K562 (cell line): ENCODE measurements around the gene HACD1. TPM values are rescaled to one million over a fixed set of nuclear protein-coding genes. Genes with fewer than 3 reads are reported as not detected.

Experiments used
- CBFA2T2 ChIP-seq: fragments of 450-650 bp; conservative IDR thresholded peaks from 2 replicates; pipeline ENCODE4 v1.6.1; 2017; ENCODE audit warnings: mild to moderate bottlenecking
- FOXK2 ChIP-seq, 2 experiments: fragments of 450-650 bp; IDR thresholded peaks in 1 of 2; conservative IDR thresholded peaks in 1 of 2; 2 replicates each; pipeline ENCODE4 v1.6.1; 2016; ENCODE audit warnings: low read depth in 2 of 2, mild to moderate bottlenecking in 1 of 2
- JUND ChIP-seq, 2 experiments: IDR thresholded peaks; 2 replicates in 1 of 2; 3 replicates in 1 of 2; pipeline ENCODE4 v1.6.1; 2011; ENCODE audit warnings: borderline replicate concordance in 2 of 2, low read depth in 2 of 2, low read length in 2 of 2, improper control_type of control experiment in 1 of 2, missing biosample characterization in 1 of 2, missing genetic modification characterization in 1 of 2, missing genetic modification reagents in 1 of 2
- KDM2B ChIP-seq: fragments of 250-450 bp; sonication (Bioruptor Pico); IDR thresholded peaks from 2 replicates; pipeline ENCODE4 v1.8.0; 2021; ENCODE audit warnings: mild to moderate bottlenecking, moderate library complexity
- KLF6 ChIP-seq: fragments of 250-450 bp; sonication (Bioruptor Pico); IDR thresholded peaks from 2 replicates; pipeline ENCODE4 v1.4.0; 2020; ENCODE audit warnings: mild to moderate bottlenecking, moderate library complexity, borderline replicate concordance
- NFATC3 ChIP-seq: fragments of 450-650 bp; IDR thresholded peaks from 2 replicates; pipeline ENCODE4 v1.6.1; 2017; ENCODE audit warnings: mild to moderate bottlenecking
- PML ChIP-seq: IDR thresholded peaks from 2 replicates; pipeline ENCODE4 v1.6.1; 2012; ENCODE audit warnings: low read length, inconsistent platforms
- POLR2A ChIP-seq: fragments of 450-650 bp; conservative IDR thresholded peaks from 2 replicates; pipeline ENCODE4 v1.6.1; 2016
- SLC30A9 ChIP-seq: fragments of 250-450 bp; sonication (Bioruptor Pico); IDR thresholded peaks from 2 replicates; pipeline ENCODE4 v1.8.0; 2022; ENCODE audit warnings: mild to moderate bottlenecking, moderate library complexity
- TAF7 ChIP-seq: fragments of 450-650 bp; IDR thresholded peaks from 2 replicates; pipeline ENCODE4 v1.6.1; 2016; ENCODE audit warnings: missing genetic modification characterization, missing compliant biosample characterization
- ZNF143 ChIP-seq: sonication (generic); formaldehyde crosslinking; IDR thresholded peaks from 2 replicates; pipeline ENCODE4 v1.9.0; 2022; ENCODE audit warnings: mild to moderate bottlenecking, missing genetic modification reagents
- polyA plus RNA-seq, 8 experiments: library from polyadenylated mRNA; depleted of rRNA in 4 of 8; stranded (reverse) in 5 of 8; unstranded in 3 of 8; fragments of >200 nt; fragmentation: Nextera tagmentation in 2 of 8; fragmentation: Illumina TruSeq in 1 of 8; extraction: Ambion mirVana in 2 of 8; extraction: Trizol in 1 of 8; gene quantifications; 2 replicates each; pipeline versions ENCODE4 v1.2.1 to v1.2.3, GENCODE V29; 2011 to 2014; ENCODE audit warnings: inconsistent platforms in 1 of 8, missing spikeins in 1 of 8
- total RNA-seq, 7 experiments: library from RNA; depleted of rRNA in 6 of 7; stranded (reverse); fragments of >200 nt in 6 of 7; fragmentation: Illumina TruSeq in 2 of 7; extraction: Trizol in 2 of 7; gene quantifications; 2 replicates each; pipeline versions ENCODE4 v1.2.1 to v1.2.3, GENCODE V29; 2011 to 2021; ENCODE audit warnings: low replicate concordance in 1 of 7
- TF ChIP-seq, protein P1 (sequence below): sonication (generic); formaldehyde crosslinking; IDR thresholded peaks from 2 replicates; pipeline ENCODE4 v1.8.0; 2022; ENCODE audit warnings: mild to moderate bottlenecking, missing genetic modification reagents
- TF ChIP-seq, protein P2 (sequence below): sonication (generic); formaldehyde crosslinking; IDR thresholded peaks from 2 replicates; pipeline ENCODE4 v1.8.1; 2022; ENCODE audit warnings: missing genetic modification reagents
- TF ChIP-seq, protein P3 (sequence below): fragments of 450-650 bp; IDR thresholded peaks from 2 replicates; pipeline ENCODE4 v1.6.1; 2016; ENCODE audit warnings: low read depth

The HACD1 gene
- total and polyA plus RNA-seq, 9 of the 15 experiments (the other 6 are each of a cell fraction or from before 2014, with no cell fraction given), result 0.99 to 4.5 (median 2.4) TPM

DNA sequence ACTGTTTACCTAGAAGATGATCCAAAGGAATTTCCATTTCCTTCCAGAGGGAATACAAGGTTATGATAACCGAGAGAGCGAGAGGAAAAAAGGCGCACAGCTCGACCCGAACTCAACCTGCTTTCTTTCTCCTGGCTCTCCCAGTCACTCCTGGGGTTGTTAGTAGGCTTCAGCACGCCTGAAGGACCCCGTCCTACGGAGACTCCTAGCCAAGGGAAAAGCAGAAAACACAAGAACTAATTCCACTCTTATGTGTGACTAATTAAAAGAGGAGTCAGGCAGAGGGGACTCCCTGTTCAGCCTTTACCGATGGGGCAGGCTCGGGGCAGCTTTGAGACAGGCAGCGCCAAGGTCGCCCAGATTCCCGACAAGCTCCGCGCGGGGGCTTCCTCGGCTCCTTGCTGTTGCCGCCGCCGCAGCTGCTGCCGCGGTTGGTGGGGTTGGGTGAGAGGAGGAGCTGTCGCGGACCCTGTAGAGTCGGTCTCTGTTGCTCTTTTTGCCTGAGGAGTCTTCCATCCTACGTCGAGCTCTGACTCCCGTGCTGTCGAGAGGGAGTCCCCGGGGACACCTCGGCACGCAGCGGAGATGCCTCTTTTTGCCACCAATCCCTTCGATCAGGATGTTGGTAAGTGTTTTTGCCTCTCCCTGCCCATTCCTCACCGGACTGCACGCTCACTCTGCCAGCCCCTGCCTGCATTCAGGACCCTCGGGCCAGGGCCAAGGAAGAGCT, 26.7 kb upstream of the HACD1 start, which contains the start of gene STAM (continued):
- TF ChIP-seq, protein P1, sequence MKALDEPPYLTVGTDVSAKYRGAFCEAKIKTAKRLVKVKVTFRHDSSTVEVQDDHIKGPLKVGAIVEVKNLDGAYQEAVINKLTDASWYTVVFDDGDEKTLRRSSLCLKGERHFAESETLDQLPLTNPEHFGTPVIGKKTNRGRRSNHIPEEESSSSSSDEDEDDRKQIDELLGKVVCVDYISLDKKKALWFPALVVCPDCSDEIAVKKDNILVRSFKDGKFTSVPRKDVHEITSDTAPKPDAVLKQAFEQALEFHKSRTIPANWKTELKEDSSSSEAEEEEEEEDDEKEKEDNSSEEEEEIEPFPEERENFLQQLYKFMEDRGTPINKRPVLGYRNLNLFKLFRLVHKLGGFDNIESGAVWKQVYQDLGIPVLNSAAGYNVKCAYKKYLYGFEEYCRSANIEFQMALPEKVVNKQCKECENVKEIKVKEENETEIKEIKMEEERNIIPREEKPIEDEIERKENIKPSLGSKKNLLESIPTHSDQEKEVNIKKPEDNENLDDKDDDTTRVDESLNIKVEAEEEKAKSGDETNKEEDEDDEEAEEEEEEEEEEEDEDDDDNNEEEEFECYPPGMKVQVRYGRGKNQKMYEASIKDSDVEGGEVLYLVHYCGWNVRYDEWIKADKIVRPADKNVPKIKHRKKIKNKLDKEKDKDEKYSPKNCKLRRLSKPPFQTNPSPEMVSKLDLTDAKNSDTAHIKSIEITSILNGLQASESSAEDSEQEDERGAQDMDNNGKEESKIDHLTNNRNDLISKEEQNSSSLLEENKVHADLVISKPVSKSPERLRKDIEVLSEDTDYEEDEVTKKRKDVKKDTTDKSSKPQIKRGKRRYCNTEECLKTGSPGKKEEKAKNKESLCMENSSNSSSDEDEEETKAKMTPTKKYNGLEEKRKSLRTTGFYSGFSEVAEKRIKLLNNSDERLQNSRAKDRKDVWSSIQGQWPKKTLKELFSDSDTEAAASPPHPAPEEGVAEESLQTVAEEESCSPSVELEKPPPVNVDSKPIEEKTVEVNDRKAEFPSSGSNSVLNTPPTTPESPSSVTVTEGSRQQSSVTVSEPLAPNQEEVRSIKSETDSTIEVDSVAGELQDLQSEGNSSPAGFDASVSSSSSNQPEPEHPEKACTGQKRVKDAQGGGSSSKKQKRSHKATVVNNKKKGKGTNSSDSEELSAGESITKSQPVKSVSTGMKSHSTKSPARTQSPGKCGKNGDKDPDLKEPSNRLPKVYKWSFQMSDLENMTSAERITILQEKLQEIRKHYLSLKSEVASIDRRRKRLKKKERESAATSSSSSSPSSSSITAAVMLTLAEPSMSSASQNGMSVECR (CRISPR knock-in tag), result 0 out of 2 replicates have a peak, but pooled peaks have one; percentile 72
- TF ChIP-seq KDM2B (CRISPR knock-in tag) (no peak), POLR2A (peak; percentile 92), KLF6 (CRISPR knock-in tag) (no peak), FOXK2 (conservative IDR thresholded peaks at IDR 0.05 in 1 of 2, IDR thresholded peaks at IDR 0.05 in 1 of 2; ENCODE audit: low read depth in 2 of 2) (peak; percentile 80 to 86), JUND (IDR thresholded peaks at IDR 0.05; ENCODE audit: borderline replicate concordance, low read depth, low read length) (peak; percentile 33; the same call in 1 of the 2 replicates), JUND (tag; IDR thresholded peaks at IDR 0.05; ENCODE audit: borderline replicate concordance, low read depth, low read length) (peak; percentile 28; the same call in 1 of the 3 replicates), PML (peak; percentile 79), TAF7 (tag) (peak; percentile 78), ZNF143 (CRISPR knock-in tag) (peak; percentile 84), NFATC3 (no peak), CBFA2T2 (no peak), SLC30A9 (CRISPR knock-in tag) (no peak)
- TF ChIP-seq, protein P2, sequence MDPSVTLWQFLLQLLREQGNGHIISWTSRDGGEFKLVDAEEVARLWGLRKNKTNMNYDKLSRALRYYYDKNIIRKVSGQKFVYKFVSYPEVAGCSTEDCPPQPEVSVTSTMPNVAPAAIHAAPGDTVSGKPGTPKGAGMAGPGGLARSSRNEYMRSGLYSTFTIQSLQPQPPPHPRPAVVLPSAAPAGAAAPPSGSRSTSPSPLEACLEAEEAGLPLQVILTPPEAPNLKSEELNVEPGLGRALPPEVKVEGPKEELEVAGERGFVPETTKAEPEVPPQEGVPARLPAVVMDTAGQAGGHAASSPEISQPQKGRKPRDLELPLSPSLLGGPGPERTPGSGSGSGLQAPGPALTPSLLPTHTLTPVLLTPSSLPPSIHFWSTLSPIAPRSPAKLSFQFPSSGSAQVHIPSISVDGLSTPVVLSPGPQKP (CRISPR knock-in tag), result no peak
- TF ChIP-seq, protein P3, sequence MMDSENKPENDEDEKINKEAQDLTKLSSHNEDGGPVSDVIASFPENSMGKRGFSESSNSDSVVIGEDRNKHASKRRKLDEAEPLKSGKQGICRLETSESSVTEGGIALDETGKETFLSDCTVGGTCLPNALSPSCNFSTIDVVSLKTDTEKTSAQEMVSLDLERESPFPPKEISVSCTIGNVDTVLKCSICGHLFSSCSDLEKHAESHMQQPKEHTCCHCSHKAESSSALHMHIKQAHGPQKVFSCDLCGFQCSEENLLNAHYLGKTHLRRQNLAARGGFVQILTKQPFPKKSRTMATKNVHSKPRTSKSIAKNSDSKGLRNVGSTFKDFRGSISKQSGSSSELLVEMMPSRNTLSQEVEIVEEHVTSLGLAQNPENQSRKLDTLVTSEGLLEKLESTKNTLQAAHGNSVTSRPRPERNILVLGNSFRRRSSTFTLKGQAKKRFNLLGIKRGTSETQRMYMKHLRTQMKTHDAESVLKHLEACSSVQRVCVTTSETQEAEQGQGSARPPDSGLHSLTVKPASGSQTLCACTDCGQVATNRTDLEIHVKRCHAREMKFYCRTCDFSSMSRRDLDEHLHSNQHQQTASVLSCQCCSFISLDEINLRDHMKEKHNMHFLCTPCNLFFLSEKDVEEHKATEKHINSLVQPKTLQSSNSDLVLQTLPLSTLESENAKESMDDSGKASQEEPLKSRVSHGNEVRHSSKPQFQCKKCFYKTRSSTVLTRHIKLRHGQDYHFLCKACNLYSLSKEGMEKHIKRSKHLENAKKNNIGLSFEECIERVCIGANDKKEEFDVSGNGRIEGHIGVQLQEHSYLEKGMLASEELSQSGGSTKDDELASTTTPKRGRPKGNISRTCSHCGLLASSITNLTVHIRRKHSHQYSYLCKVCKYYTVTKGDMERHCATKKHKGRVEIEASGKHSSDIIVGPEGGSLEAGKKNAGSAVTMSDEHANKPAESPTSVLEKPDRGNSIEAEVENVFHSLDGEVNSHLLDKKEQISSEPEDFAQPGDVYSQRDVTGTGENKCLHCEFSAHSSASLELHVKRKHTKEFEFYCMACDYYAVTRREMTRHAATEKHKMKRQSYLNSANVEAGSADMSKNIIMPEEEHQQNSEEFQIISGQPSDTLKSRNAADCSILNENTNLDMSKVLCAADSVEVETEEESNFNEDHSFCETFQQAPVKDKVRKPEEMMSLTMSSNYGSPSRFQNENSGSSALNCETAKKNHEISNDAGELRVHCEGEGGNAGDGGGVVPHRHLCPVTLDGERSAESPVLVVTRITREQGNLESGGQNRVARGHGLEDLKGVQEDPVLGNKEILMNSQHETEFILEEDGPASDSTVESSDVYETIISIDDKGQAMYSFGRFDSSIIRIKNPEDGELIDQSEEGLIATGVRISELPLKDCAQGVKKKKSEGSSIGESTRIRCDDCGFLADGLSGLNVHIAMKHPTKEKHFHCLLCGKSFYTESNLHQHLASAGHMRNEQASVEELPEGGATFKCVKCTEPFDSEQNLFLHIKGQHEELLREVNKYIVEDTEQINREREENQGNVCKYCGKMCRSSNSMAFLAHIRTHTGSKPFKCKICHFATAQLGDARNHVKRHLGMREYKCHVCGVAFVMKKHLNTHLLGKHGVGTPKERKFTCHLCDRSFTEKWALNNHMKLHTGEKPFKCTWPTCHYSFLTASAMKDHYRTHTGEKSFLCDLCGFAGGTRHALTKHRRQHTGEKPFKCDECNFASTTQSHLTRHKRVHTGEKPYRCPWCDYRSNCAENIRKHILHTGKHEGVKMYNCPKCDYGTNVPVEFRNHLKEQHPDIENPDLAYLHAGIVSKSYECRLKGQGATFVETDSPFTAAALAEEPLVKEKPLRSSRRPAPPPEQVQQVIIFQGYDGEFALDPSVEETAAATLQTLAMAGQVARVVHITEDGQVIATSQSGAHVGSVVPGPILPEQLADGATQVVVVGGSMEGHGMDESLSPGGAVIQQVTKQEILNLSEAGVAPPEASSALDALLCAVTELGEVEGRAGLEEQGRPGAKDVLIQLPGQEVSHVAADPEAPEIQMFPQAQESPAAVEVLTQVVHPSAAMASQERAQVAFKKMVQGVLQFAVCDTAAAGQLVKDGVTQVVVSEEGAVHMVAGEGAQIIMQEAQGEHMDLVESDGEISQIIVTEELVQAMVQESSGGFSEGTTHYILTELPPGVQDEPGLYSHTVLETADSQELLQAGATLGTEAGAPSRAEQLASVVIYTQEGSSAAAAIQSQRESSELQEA, result no peak
